ENCODE data around the gene RASA1.

- TF ChIP-seq POLR2A (IDR thresholded peaks at IDR 0.05) (no peak), CTCF (IDR thresholded peaks at IDR 0.05) (no peak)
Observed at GRCh38 chr5:87389296-87390034, 121.8 kb downstream of the RASA1 start.
